Hepatocyte (in vitro differentiated cells): ENCODE data around the gene ZP1. TPM values are rescaled to one million over a fixed set of nuclear protein-coding genes. Genes with fewer than 3 reads are reported as not detected.

Source experiments
- DNase-seq: peaks from one replicate; pipeline ENCODE4 v3.0.0-alpha.2; 2016; ENCODE audit warnings: low spot score
- H2AFZ ChIP-seq: fragments of 200-600 bp; sonication (generic); 2 replicates; pipeline ENCODE4 v1.6.0; 2016; ENCODE audit warnings: antibody characterized with exemption, mild to moderate bottlenecking
- H3K27ac ChIP-seq: fragments of 200-600 bp; sonication (generic); 2 replicates; pipeline ENCODE4 v1.5.1; 2016; ENCODE audit warnings: mild to moderate bottlenecking
- H3K27me3 ChIP-seq: fragments of 200-600 bp; sonication (generic); 2 replicates; pipeline ENCODE4 v1.6.1; 2016
- H3K36me3 ChIP-seq: fragments of 200-600 bp; sonication (generic); replicated peaks from 2 replicates; pipeline ENCODE4 v1.5.1; 2016; ENCODE audit warnings: low read depth; ENCODE audit not compliant: insufficient read depth
- H3K4me1 ChIP-seq: fragments of 200-600 bp; sonication (generic); 2 replicates; pipeline ENCODE4 v1.5.1; 2016; ENCODE audit warnings: mild to moderate bottlenecking, moderate library complexity; ENCODE audit not compliant: insufficient read depth
- H3K4me2 ChIP-seq: fragments of 200-600 bp; sonication (generic); 2 replicates; pipeline ENCODE4 v1.6.0; 2016
- H3K4me3 ChIP-seq: fragments of 200-600 bp; sonication (generic); 2 replicates; pipeline ENCODE4 v1.5.1; 2016; ENCODE audit warnings: mild to moderate bottlenecking
- H3K79me2 ChIP-seq: fragments of 200-600 bp; sonication (generic); 2 replicates; pipeline ENCODE4 v1.6.0; 2017; ENCODE audit warnings: mild to moderate bottlenecking
- H3K9me2 ChIP-seq: fragments of 200-600 bp; sonication (generic); replicated peaks from 2 replicates; pipeline ENCODE4 v1.6.0; 2017; ENCODE audit warnings: mild to moderate bottlenecking; ENCODE audit not compliant: insufficient read depth
- H3K9me3 ChIP-seq: fragments of 200-600 bp; sonication (generic); 2 replicates; pipeline ENCODE4 v1.5.1; 2016; ENCODE audit warnings: low read depth, mild to moderate bottlenecking
- H4K20me1 ChIP-seq: fragments of 200-600 bp; sonication (generic); 2 replicates; pipeline ENCODE4 v1.6.0; 2016; ENCODE audit warnings: mild to moderate bottlenecking; ENCODE audit not compliant: insufficient read depth, poor library complexity, severe bottlenecking
- CTCF ChIP-seq: fragments of 200-600 bp; sonication (generic); IDR thresholded peaks from 2 replicates; pipeline ENCODE4 v1.5.1; 2016; ENCODE audit warnings: antibody characterized with exemption, mild to moderate bottlenecking; ENCODE audit not compliant: poor library complexity
- EZH2 ChIP-seq: fragments of 200-600 bp; sonication (generic); IDR thresholded peaks from 2 replicates; pipeline ENCODE4 v1.6.1; 2016; ENCODE audit warnings: antibody characterized with exemption, mild to moderate bottlenecking, borderline replicate concordance
- EZH2phosphoT487 ChIP-seq: fragments of 200-600 bp; sonication (generic); IDR thresholded peaks from one replicate; pipeline ENCODE4 v1.6.1; 2018; ENCODE audit warnings: antibody characterized with exemption, mild to moderate bottlenecking, low read depth, moderate library complexity; ENCODE audit not compliant: unreplicated experiment, severe bottlenecking
- WGBS: methylation state at CpG from one replicate; pipeline ENCODE4 v1.1.6; 2016; ENCODE audit warnings: low lambda C conversion rate; ENCODE audit errors: missing lambda C conversion rate; 5-methylcytosine and 5-hydroxymethylcytosine counted together
- polyA plus RNA-seq: library from polyadenylated mRNA; unstranded; fragments of >200 nt; fragmentation: Nextera tagmentation; extraction: Ambion mirVana; gene quantifications from 2 replicates; pipeline ENCODE4 v1.2.1, GENCODE V29; 2016
- total RNA-seq: library from RNA; depleted of rRNA; stranded (reverse); fragments of >200 nt; gene quantifications from 2 replicates; pipeline ENCODE4 v1.2.3, GENCODE V29; 2014

ZP1 gene
- total and polyA plus RNA-seq, 2 experiments from 2014 or later: 1.6 TPM; not detected in 1

GRCh38 chr11:60910711-60911380 lies 43.5 kb downstream of the ZP1 start:
- Histone ChIP-seq H4K20me1 (no peaks in the 10 kb centered on the region), H3K9me2 (no peaks in the 10 kb centered on the region), H3K27ac (no peak overlapping the region), H2AFZ (no peak overlapping the region), H3K4me3 (no peak overlapping the region), H3K79me2 (peaks cover 7% of the 10 kb centered on the region), H3K9me3 (no peaks in the 10 kb centered on the region), H3K4me2 (no peak overlapping the region), H3K27me3 (no peaks in the 10 kb centered on the region), H3K4me1 (peaks cover 3% of the 10 kb centered on the region), H3K36me3 (no peaks in the 10 kb centered on the region)
- TF ChIP-seq EZH2 (no peak), CTCF (no peak), EZH2phosphoT487 (no peak)
- DNase-seq: no peak
- 72% methylated on average over 5 of the region's 5 CpGs for WGBS

DNA sequence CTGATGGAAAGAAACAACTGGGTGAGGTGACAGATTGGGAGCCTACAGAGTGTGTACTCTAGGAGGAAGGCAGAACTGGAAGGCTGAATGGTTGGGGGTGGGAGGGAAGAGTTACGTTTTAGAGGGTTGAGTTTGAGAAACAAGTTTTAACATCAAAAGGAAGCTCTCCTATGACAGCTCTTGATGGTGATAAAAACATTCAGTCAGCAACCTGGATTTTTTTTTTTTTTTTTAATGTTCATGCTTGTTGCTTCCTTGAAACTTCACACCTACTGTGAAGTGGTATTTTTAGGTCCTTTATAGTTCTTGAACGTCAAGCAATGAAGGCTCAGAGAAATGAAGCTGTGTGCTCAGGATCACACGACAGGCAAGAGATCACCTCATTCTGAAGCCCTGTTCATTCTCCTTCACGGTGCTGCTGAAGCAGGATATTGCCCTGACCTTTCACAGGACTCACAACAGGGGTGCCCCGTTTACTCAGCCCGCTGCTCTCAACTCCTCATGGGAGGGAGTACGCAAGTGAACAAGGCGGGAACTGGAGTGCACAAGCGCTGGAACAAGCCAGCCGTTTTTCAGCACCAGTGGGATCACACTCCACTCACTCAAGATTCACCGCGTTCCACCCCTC lies 45.0 kb downstream of the ZP1 start:
- peaks cover 7% of the 10 kb centered on the region for H3K4me1 ChIP-seq
- no peaks in the 10 kb centered on the region for H3K9me3 ChIP-seq
- no peaks in the 10 kb centered on the region for H3K27me3 ChIP-seq
- peaks cover 3% of the 10 kb centered on the region for H4K20me1 ChIP-seq
- TF ChIP-seq EZH2 (no peak), CTCF (no peak), EZH2phosphoT487 (no peak)
- H3K9me2 ChIP-seq: no peaks in the 10 kb centered on the region
- H3K79me2 ChIP-seq: peaks cover 20% of the 10 kb centered on the region
- no peak overlapping the region for H2AFZ ChIP-seq
- H3K27ac ChIP-seq: no peak overlapping the region
- no peak overlapping the region for H3K4me2 ChIP-seq
- H3K36me3 ChIP-seq: no peaks in the 10 kb centered on the region
- WGBS: 75% methylated on average over 12 of the region's 12 CpGs
- H3K4me3 ChIP-seq: no peak overlapping the region
- no peak for DNase-seq

- no peak for DNase-seq
- Histone ChIP-seq H3K9me2 (no peaks in the 10 kb centered on the region), H3K79me2 (peaks cover 27% of the 10 kb centered on the region), H2AFZ (peak overlapping the region; percentile 78), H3K9me3 (no peaks in the 10 kb centered on the region), H3K4me3 (no peak overlapping the region), H3K27me3 (no peaks in the 10 kb centered on the region), H3K4me1 (peaks cover 7% of the 10 kb centered on the region), H3K36me3 (no peaks in the 10 kb centered on the region), H3K4me2 (peak overlapping the region; percentile 90), H3K27ac (peak overlapping the region; percentile 92), H4K20me1 (peaks cover 3% of the 10 kb centered on the region)
- TF ChIP-seq EZH2 (no peak), EZH2phosphoT487 (no peak), CTCF (no peak)
- 88% methylated on average over 22 of the region's 22 CpGs for WGBS
Measured at GRCh38 chr11:60912851-60913528, 45.6 kb downstream of the ZP1 start.
